ENCODE measurements around the gene PLK3. TPM values are rescaled to one million over a fixed set of nuclear protein-coding genes. Genes with fewer than 3 reads are reported as not detected.

PLK3 gene
- total RNA-seq, 4 donors from 2014 or later = 27.6 to 156 (median 73.9) TPM

DNA sequence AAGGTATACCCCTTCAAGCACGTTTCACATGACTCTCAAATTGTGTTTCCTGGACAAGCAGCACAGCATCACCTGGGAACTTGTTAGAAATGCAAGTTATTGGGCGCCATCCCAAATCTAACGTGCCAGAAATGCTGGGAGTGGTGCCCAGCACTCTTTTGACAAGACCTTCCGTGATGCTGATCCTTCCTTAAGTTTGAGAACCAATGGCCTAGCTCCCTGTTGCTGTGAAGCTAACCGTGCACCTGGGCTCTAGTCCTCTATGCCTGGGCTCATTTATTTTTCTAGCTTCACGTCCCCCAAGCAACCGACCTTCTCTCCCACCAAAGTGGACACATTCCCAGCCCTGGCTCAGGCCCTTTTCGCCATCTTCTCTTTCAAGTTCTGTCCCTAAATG, 16.5 kb upstream of the PLK3 start:
- DNase-seq (ENCODE audit: low spot score) (no peak), ATAC-seq (ENCODE audit: low FRiP score) (no peak)

DNA sequence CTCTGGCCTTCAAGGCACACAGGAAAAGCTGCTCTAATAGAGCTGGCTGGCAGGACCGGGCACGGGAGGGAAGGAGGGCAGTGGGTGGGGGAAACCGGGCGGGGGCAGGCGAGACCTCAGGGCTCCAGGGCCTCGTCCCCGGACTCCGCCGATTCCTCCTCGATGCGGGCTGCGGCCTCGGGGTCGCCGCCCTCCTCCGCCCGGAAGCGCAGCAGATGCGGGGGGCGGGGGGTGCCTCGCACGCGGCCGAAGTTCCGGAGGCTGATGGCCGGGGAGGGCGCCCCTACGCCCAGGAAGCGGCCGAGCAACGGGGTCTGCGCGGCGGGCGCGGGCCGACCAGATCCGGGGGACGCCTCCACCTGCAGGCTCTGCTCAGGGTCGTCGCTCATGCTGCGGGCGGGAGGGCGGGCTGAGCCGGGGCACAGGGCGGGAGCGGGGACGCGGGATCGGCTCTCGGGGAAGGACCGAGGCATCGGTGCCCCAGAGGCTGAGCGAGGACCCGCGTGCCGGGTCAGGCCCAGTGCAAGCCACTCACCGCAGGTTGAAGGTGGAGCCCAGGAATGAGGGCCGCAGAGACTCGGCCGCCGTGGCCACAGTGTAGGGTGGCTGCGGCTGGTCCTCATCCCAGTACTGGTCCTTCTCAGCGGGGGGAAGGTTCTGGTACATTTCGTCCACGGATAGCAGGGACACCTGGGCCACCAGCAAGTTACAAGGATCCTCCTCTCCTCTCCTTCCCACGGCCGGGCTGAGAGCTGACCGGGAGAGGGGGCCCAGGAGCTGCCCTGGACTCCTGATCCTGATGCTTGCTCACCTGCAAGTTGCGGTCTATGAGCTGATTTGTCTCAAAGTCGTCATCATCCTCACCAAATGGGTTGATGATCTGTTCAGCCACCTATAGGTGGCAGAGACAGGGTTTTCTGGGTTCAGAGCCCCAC, 15.8 kb upstream of the PLK3 start:
- DNase-seq (ENCODE audit: low spot score) = no peak
- ATAC-seq (ENCODE audit: low FRiP score) = no peak

More for the DNA sequence above, 16.5 kb upstream of the PLK3 start:
- TF ChIP-seq, protein P1, sequence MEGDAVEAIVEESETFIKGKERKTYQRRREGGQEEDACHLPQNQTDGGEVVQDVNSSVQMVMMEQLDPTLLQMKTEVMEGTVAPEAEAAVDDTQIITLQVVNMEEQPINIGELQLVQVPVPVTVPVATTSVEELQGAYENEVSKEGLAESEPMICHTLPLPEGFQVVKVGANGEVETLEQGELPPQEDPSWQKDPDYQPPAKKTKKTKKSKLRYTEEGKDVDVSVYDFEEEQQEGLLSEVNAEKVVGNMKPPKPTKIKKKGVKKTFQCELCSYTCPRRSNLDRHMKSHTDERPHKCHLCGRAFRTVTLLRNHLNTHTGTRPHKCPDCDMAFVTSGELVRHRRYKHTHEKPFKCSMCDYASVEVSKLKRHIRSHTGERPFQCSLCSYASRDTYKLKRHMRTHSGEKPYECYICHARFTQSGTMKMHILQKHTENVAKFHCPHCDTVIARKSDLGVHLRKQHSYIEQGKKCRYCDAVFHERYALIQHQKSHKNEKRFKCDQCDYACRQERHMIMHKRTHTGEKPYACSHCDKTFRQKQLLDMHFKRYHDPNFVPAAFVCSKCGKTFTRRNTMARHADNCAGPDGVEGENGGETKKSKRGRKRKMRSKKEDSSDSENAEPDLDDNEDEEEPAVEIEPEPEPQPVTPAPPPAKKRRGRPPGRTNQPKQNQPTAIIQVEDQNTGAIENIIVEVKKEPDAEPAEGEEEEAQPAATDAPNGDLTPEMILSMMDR (IDR thresholded peaks at IDR 0.05) = no peak

DNA sequence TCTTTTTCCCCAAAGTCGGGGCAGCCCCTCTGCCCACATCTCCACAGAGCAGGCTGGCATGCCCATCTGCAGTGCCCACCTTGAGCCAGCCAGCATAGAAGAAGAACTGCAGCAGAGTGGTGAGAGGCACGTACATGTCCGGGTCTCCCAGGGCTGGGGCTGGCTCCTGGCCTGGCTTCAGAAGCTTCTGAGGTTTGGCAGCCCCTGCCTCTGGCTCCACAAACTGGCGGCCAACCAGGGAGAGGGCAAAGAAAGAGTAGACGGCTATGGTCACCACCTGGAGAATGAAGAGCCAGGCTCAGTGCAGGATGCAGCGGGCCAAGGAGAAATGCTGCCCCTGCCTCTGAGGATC, 15.2 kb upstream of the PLK3 start:
- TF ChIP-seq, protein P1 (IDR thresholded peaks at IDR 0.05) = no peak
- ATAC-seq (ENCODE audit: low FRiP score) = no peak
- DNase-seq (ENCODE audit: low spot score) = no peak

More for the DNA sequence above, 15.8 kb upstream of the PLK3 start:
- TF ChIP-seq, protein P1 (IDR thresholded peaks at IDR 0.05) = no peak

DNA sequence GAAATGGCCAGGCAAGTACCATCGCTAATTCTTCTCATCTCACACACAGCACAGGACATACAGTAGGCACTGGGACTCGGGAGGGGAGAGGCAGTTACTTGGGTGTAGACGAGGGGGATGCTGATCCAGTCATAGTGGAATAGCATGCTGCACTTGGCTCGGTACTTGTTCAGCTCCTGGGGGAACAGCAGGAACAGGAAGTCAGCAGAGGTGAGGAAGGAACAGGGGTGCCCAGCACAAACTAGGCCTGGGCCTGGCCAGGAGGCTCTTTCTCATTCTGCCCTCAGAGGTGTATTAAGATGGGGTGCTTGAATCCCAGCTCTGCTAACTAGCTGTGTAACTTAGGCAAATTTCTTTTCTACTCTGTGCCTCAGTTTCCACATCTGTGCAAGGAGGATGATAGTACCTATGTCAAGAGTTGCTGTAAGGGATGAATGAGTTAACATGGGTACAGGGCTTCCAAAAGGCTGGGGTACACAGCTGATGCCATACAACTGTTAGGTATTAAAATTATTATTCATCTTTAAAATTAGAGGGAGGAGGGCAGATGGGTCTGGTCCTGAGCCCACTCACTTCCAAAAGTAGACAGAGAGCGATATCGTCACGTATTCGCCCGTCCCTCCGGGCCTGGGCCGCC, 14.6 kb upstream of the PLK3 start:
- TF ChIP-seq, protein P1 (IDR thresholded peaks at IDR 0.05) = no peak
- no peak for ATAC-seq (ENCODE audit: low FRiP score)
- no peak for DNase-seq (ENCODE audit: low spot score)

DNA sequence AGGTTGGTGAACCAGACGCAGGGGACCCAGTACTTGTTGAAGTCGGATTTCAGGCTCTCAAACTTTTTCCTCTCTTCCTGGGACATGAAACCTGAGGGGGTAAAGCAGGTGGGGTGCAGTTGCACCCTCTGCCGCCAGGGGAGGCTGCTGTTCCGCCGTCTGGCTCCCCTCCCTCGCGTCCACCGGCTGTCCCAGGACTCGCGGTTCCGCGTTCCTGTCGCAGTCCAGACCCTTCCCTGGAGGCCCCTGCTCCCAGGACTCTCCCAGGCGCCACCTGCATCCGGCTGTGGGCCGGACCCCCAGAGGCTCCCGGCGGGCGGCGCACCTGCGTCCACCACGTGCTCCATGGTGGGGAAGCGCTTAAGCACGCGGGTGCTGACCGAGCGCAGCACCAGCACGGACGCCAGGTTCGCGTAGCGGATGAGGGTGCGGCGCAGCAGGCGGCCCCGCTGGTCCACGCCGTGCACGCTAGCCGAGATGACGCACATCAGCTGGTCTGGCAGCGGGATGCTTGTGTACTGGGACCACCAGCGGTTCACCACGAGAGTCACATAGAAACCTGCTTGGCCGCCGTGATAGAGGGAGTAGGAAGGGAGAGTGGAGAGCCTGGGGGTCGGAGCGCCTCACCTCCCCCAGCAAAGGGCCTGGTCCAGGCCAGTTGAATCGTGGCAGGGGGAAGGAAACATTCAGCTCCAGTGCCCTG, 13.9 kb upstream of the PLK3 start:
- DNase-seq (ENCODE audit: low spot score) = no peak
- ATAC-seq (ENCODE audit: low FRiP score) = peak; percentile 79

DNA sequence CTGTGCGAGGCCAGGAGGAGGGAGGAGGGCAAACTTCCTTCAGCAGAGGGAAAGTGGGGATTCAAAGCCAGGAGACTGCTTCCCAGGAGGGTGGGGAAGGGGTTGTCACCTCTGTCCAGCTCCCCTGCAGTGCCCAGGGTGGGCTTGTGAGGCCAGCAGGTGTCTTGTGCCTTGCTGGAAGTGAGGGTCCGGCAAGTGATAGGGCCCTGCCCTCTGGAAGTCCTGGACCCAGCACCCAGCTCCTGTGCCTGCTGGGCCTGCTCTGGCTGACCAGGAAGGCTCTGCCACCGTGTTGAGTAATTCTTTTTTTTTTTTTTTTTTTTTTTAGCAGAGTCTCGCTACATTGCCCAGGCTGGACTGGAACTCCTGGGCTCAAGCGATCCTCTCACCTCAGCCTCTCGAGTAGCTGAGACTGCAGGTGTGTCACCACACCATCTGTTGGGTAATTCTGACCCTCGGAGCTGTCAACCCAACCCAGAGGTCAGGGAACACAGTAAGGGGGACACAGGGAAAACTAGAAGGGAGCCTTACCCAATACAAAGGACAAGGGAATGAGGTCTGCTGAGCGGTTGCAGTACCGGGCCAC, 13.2 kb upstream of the PLK3 start:
- TF ChIP-seq, protein P1 (IDR thresholded peaks at IDR 0.05) = no peak
- DNase-seq (ENCODE audit: low spot score) (no peak), ATAC-seq (ENCODE audit: low FRiP score) (no peak)

More for the DNA sequence above, 13.9 kb upstream of the PLK3 start:
- TF ChIP-seq, protein P1 (IDR thresholded peaks at IDR 0.05) = peak in 2 of 3 donors; percentile 98 to 100

Data from omental fat pad (tissue), 4 donors.